ENCODE measurements around the gene ASCC1.
A peak's percentile ranks its signal among the peaks of the same experiment; 100 is the strongest.
"Not testable (repeated sequence)": the region's sequence is repeated elsewhere in the genome, so short reads cannot be mapped to it uniquely, and the experiment has no call there.

The ASCC1 gene

DNA sequence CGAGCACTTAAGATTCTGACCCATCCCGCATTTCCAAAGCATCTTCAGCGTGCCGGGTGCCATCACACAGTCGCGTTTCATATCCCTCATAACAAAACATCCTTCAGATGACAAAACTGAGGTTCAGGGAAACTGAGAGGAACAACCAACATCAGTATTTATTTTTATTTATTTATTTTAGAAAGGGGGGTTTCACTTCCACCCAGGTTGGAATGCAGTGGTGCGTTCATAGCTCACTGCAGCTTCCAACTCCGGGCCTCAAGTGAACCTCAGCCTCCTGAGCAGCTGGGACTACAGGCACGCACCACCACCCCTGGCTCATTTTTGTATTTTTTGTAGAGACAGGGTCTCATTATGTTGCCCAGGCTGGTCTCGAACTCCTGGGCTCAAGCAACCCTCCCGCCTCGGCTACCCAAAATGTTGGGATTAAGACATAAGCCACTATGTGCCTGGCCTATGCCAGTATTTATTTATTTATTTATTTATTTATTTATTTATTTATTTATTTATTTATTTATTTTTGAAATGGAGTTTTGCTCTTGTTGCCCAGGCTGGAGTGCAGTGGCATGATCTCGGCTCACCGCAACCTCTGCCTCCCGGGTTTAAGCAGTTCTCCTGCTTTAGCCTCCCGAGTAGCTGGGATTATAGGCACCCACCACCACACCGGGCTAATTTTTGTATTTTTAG, 33.2 kb upstream of the ASCC1 start:
- not testable (repeated sequence) for DNase-seq (ENCODE audit: low read depth)

DNA sequence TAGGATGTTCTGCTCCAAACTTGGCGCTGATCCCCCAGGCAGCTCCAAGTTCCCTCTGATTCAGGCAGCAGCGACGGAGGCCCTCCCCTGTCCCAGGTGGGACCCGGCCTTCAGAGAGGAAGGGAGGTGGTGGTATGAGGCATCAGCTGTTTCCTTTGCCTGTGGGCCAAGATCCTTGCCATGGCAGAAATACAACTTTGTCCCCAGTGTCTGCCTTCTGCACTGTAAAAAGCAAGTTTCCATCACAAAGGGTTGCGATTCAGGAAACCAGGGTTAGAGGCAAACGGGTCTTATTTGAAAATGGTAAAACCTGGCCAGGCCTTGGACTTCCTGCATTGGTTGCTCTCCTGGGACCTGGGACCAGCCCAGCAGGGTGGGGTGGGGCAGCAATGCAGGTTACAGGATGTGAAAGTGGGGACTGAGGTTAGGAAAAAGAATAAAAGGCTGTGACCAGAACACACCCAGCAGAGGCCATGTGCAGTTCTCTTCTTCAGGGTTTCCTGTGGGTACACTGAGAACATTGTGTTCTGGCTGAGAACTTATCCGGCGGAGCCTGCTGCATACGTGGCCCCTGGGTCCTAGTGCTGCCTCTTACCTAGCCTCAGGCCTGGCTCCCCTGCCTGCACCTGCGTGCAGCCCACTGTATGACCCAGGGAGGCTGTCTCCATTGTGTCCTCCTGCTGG, 32.5 kb upstream of the ASCC1 start:
- DNase-seq (ENCODE audit: low read depth) = no peak

DNA sequence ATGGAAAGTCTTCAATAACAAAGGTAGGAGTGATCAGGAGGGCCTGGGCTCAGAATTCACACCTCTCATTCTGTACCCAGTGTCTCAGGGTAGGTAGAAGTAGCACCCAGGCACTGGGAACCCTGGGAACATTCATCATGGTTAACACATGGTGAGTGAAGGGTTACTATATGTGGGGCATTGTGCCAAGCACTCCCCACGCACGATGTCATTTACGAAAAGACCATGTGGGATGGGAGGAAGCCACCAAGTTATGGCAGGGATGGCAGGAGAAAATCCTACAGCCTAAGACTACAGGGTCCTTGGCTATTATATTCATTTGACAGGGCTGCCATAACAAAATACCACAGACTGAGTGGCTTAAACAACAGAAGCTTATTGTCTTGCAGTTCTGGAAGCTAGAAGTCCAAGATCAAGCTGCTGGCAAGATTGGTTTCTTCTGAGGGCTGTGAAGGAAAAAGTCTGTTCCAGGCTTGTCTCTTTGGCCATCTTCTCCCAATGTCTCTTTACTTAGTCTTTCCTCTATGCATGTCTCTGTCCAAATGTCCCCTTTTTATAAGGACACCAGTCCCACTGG, 30.0 kb upstream of the ASCC1 start:
- no peak for DNase-seq (ENCODE audit: low read depth)

DNA sequence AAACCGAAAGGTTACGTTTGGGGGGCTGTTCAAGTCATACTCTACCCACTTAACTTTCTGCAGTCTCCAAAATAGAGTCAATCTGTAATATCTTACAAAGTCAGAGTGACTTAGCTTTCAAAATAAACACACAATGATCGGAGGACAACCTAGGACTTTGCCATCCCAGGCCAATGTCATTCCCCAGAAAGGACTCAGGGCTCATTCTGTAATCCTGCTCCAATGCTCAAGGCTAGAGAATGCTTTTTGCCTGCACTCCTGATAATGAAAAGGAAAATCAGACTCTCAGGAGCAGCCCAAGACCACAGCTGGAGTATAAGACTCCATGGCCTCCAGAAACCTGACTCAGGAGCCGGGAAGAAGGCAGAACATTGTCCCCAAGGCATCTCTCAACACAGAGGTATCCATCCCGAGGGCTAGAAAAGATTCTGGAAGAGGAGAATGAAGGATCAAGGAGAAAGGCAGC, 28.5 kb upstream of the ASCC1 start:
- DNase-seq (ENCODE audit: low read depth) = peak; percentile 35

DNA sequence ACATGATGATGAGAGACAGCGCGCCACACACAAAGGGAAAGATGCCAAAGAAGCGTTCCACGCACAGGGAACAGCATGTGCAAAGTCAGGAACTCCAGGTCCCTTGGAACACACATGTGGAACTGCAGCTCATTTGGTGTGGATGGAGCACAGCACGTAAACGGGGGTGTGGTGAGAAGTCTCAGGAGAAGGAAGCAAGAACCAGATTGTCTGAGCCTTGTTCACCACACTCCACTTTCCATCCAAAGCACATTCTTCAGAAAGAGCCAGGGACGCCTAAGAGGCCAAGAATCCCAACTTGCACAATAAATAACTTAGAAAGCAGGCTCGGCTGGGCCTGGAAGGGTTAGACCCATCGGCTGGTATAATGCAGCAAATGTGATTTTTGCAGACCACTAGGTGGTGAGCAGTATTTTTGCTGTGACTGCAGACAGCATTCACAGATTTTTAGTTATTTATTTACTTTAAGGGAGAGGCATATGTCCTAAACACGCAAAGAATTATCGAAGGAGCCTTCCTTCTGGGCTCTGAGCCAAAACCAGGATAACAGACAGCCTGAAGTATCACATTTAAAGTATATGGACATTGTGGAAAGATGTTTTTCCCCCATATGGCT, 27.9 kb upstream of the ASCC1 start:
- DNase-seq (ENCODE audit: low read depth) = peak; percentile 97

DNA sequence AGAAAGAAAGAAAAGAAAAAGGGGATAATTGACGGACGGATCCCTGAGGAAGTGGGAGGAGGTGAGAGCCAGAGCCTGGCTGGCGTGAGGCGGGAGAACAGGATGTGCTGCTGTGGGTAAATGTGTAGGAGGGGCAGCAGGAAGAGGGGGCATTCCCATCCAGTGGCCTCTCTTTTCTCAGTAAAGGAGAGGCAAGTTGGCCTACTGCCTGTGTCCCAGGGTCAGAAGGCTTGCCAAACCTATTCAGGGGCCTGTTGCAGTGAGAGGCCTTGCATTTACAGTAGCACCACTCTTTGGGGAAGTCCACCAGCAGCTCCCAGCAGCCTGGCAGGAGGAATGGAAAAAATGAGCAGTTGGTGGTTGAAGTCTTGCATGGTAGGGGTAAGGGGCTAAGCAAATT, 26.6 kb upstream of the ASCC1 start:
- DNase-seq (ENCODE audit: low read depth) = peak; percentile 54

DNA sequence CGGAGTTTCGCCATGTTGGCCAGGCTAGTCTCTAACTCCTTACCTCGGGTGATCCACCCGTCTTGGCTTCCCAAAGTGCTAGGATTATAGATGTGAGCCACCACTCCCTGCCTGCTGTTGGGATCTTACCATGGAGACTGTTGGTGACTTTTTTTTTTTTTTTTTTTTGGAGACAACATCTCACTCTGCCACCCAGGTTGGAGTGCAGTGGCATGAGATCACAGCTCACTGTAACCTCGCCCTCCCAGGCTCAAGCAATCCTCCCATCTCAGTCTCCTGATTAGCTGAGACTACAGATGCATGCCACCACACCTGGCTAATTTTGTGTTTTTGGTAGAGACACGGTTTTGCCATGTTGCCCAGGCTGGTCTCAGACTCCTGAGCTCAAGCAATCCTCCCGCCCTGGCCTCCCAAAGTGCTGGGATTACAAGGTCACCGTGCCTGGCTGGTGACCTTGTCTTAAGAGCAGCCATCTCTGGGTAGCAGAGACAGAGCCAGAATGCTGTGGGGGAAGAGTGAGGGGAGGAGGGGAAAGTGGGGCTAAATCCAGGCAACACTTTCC, 25.7 kb upstream of the ASCC1 start:
- DNase-seq (ENCODE audit: low read depth) = no peak

DNA sequence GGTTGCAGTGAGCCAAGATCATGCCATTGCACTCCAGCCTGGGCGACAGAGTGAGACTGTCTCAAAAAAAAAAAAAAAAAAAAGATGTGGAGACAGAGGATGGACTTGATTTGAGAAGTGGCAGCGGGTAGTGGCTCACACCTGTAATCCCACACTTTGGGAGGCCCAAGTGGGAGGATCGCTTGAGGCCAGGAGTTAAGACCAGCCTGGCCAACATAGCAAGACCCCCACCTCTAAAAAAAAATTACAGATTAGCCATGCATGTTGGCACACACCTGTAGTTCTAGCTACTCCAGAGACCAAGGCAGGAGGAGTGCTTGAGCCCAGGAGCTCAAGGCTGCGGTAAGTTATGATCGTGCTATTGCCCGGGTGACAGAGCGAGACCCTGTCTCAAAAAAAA, 24.3 kb upstream of the ASCC1 start:
- DNase-seq (ENCODE audit: low read depth) = no peak

DNA sequence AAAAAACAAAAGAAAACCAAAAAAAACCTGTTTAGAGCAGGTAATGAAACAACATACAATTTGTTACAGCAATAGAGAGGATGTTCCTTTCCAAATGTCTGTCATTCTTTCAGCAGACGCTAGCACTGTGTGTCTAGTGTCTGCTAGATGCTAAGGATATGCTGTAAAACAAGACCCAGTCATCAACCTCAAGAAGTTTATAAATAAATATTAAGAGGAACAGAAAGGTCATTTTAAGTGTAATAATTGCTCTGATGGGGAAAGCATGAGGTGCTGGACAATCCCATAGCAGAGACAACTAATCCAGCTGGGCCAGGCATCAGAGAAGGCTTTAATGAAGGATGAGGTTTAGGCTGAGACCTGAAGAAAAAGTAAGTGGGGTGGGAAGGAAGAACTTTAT, 23.3 kb upstream of the ASCC1 start:
- DNase-seq (ENCODE audit: low read depth) = peak; percentile 36

DNA sequence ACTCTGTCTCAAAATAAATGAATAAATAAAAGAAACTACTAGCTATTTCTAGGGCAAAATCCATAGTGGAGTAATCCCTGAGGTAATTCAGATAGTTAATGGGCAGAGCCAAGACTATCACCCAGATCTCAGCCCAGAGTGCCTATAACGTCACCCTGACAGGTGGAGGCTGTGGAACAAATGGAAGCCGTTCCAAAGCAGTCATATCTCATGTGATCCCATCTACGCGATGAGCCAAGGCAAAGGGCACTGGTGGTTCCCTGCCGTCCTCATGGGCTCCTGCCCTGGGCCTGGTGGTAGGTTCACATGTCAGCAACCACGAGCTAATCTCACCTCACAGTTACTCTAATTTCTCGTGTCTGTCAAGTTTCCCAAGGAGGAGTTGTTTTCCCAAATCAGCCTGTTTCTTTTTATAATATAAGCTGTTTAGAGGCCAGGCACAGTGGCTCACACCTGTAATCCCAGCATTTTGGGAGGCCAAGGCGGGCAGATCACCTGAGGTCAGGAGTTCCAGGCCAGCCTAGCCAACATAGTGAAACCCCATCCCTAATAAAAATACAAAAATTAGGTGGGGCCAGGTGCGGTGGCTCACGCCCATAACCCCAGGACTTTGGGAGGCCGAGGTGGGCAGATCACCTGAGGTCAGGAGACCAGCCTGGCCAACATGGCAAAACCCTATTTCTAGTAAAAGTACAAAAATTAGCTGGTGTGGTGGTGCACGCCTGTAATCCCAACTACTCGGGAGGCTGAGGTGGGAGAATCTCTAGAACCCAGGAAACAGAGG, 22.5 kb upstream of the ASCC1 start:
- DNase-seq (ENCODE audit: low read depth) = no peak

DNA sequence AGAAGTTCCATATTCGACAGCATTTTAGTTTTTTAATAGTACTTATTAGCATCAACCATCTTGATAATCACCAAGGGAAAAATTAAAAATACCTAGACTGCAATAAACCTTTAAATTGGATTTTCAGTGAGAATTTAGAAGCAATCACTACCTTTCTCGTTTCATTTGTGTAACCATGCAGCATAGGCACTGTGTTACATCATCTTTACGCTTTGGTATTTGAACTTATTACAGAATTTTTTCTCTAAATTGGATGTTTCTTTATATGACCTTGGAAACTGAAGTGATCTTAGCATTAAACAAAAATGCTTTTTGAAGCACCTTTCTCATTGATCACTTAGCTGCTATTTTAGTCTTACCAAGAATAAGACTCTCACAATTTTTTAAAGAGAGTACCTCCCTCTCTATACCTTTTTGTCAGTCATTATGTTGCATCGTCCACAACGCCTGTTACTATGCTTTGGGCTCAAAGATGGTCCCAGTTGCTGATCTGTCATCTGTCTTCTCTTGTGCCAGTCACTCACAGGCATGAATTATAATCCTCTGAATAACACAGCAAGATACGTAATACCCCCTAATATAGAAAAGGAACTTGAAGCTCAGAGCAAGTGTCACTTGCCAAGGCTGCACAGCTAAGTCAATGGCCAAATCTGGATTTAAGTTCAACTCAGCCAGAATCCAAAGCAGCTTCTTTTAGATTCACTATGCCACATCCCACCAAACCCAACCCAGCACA, 19.6 kb upstream of the ASCC1 start:
- no peak for DNase-seq (ENCODE audit: low read depth)

DNA sequence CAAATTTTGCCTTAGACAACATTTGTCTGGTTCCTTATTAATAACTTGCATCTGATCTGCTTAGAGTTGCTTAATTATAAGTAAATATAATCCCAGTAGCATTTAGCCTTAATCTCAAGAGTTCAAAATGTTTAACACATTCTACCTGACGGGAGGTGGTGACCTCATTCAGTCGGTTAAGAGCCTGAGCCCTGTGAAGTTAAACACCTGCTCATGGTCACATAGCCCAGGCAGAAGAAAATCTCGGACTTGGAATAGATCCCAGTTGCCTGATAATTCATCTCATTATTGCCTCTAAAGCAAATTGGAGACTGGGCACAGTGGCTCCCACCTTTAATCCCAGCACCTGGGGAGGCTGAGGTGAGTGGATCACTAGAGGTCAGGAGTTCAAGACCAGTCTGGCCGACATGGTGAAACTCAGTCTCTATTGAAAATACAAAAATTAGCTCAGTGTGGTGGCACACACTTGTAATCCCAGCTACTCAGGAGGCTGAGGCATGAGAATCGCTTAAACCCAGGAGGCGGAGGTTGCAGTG, 18.6 kb upstream of the ASCC1 start:
- DNase-seq (ENCODE audit: low read depth) = no peak

DNA sequence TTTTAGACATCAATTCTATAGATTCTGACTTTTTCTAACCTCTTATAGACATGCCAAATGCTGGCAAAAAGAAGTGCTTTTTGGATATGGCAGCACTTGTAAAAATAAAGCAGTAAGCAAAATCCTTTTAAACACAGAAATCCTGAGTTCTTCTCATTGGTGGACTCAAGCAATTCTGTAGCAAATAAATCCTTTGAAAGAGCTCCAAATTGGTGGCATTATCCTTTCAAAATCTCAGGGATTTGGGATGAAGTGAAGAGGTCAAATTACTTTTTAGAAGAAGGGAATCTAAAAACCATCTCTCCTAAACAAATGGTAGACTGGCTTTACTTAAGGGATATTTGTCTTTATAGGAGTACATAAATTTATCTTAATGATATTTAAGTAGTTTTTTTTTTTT, 17.5 kb upstream of the ASCC1 start:
- no peak for DNase-seq (ENCODE audit: low read depth)

DNA sequence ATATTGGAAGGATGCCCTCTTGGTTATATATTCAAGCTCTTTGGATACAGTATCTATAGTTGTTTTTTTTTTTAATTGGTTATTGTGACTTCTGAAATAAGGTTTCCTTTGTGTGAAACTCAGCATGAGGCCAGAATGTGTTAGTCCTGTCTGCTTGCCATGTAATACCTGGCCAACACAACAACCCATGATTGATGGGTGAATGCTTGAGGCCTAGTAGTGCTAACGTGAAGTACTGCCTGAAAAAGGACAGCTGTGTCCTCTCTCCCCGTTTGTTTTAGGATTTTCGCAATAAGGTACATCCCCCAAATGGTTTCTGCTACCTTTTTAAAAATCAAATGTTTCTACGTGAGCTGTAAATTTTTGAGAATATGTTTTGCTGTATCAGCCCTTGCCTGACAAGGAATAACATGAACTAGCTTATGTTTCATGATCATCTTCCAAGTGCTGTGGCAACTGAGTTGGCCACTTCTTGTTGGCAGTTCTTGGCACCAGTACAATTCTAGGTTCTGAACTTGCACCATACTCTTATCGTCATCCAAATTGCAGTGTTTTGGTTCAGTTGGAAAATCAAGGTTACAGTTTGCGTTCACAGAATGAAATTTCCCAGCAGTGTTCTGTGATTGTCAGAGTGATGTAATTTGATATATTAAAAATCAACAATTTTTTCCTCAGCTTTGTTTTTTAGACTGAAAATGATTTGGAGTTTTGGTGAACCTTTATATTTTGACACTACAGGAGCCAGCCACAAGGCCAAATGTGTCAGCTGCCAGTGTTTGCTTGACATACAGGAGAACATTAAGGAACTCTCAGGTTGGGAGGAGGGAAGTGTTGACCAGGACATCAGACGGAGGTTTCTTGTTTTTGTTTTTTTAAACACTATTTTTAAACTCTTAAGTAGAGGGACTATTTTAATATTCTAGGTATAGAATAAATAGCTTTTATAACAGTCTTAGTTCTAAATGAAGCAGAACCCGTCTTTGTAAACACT, 13.5 kb upstream of the ASCC1 start:
- no peak for DNase-seq (ENCODE audit: low read depth)

DNA sequence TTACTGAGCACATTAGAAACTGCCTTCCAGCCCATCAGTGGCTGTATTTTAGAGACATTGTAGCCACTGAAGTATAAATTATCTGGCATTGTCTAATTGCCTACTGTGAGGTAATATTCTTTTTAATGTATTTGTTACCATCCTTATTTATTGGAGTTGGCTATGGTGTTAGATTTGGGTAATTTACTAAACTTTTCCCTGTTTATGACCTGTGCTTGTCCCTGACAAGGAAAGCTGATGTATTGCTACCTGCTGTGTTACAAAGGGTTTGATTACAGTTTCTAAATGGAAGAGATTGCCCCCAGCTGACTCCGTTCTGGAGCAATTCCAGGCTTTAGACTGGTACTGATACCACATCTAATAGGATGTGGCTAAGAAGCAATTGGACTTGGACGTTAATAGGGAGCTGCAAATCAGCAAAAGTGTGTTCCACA, 12.3 kb upstream of the ASCC1 start:
- no peak for DNase-seq (ENCODE audit: low read depth)

DNA sequence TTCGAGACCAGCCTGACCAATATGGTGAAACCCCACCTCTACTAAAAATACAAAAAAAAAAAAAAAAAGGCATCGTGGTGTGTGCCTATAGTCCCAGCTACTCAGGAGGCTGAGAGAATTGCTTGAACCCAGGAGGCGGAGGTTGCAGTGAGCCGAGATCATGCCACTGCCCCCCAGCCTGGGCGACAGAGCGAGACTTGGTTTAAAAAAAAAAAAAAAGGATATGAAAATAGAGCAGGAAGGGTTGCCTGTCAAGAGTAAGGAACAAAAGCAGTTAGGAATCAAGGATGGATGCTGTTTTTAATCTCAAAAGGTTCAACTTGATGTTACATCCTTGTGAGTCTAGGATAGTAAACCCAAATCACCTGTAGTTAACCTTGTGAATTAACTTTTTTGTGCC, 11.8 kb upstream of the ASCC1 start:
- DNase-seq (ENCODE audit: low read depth) = no peak

DNA sequence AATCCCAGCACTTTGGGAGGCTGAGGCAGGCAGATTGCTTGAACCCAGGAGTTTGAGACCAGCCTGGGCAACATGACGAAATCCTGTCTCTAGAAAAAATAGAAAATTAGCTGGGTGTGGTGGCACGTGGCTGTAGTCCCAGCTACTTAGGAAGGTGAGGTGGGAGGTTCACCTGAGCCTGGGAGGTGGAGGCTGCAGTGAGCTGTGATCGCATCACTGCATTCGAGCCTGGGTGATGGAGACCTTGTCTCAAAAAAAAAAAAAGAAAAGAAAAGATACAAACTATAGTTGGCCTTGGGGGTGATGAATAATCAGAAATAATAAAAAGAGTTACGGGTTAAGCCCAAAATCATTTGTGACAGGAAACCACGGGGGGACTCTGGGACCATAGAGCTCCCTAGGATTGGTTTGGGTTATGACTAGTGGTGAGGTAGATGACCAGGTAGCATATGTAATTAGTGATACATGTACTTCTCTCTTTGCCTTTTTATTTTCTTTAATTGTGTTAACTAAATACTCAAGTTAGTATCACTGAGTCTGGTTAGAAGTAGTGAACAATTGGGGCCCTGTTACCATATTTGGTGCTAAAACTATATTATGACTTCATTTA, 10.4 kb upstream of the ASCC1 start:
- DNase-seq (ENCODE audit: low read depth) = no peak

DNA sequence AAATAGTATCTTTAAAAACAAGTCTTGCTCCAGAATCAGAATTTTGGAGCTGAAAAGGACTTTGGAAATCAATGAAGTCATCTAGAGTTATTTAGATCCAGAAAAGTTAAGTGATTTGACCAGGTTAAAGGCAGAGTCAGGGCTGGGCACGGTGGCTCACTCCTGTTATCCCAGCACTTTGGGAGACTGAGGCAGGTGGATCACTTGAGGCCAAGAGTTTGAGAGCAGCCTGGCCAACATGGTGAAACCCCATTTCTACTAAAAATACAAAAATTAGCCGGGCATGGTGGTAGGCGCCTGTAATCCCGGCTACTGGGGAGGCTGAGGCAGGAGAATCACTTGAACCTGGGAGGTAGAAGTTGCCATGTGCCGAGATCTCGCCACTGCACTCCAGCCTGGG, 8.1 kb upstream of the ASCC1 start:
- DNase-seq (ENCODE audit: low read depth) = not testable (repeated sequence)

DNA sequence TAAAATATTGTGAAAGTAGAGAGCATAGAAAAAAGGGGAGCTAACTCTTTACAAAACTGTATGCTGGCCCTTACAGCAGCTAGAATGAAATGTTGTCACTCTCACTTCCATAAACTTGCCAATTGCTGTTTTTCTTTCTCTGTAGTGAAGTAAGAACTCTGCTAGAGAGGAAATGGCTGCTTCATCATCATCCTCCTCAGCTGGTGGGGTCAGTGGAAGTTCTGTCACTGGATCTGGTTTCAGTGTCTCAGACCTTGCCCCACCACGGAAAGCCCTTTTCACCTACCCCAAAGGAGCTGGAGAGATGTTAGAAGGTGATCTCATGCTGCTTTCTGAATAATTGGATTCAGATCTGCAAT, 7.6 kb upstream of the ASCC1 start:
- DNase-seq (ENCODE audit: low read depth) = peak; percentile 16
